Measurements from ENCODE around the gene C4A. TPM values are rescaled to one million over a fixed set of nuclear protein-coding genes. Genes with fewer than 3 reads are reported as not detected.
A peak's percentile ranks its signal among the peaks of the same experiment; 100 is the strongest.

Gene C4A
- total RNA-seq, 4 donors from 2014 or later, result 16.9 to 210 (median 33.6) TPM

DNA sequence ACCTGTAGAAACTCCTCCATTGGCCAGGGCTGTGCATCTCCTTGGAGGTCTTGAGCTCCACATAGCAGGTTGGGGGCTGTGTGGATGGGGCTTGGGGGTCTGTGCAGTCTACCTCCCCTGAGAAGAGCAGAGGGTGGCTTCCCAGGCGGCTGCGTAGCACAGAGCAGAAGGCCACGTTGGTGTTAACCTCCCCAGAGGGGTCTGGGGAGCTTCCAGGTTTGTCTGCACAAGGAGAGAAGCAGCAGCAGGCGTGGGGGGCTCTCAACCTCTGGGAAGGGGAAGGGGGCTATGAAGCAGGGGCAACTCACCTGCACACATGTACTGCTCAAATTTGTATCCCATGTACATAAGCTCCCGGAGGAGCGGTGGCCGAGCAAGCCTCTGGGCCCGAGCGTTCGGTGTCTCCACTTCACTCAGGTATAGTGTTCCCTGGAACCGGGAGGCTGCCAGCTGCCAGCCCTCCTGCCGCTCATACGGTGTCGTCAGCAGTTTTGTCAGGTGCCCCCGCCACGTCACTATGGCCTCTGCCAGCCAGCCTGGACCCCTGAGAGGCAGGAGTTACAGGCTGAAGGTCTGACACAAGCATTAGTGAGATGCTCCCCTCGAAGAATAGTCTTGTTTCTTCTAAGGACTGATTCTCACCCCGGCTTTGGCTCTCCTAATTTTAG lies 11.1 kb upstream of the C4A start:
- in situ Hi-C loops (cut with MboI; ENCODE audit: low pct_ligation_motif_present in 1 of 4, low pct_unique_long_range_greater_than_20kb in 1 of 4, low sequenced_read_pairs in 3 of 4), result loop anchor here in 2 of 4 donors (25.0 kb wide), 1 partner anchor 92 kb away; no protein-coding TSS in a partner anchor
- Histone ChIP-seq H3K27ac (peak overlapping the region; percentile 93 to 99 (median 96)), H3K4me3 (peak overlapping the region in 3 of 4 donors; percentile 53 to 64 (median 64)), H3K9me3 (no peaks in the 10 kb centered on the region), H3K4me1 (peaks cover 23 to 25% (median 24%) of the 10 kb centered on the region in 4 donors), H3K27me3 (no peaks in the 10 kb centered on the region), H3K36me3 (peaks cover 0 to 26% (median 12%) of the 10 kb centered on the region in 4 donors)
- intact Hi-C loops (cut with DNase I; ENCODE audit: low total_unique reads), result no loop called here
- TF ChIP-seq POLR2AphosphoS5 (IDR thresholded peaks at IDR 0.05) (no peak), POLR2A (IDR thresholded peaks at IDR 0.05) (no peak), EP300 (IDR thresholded peaks at IDR 0.05; ENCODE audit: low read depth) (no peak)
- TF ChIP-seq, protein P1, sequence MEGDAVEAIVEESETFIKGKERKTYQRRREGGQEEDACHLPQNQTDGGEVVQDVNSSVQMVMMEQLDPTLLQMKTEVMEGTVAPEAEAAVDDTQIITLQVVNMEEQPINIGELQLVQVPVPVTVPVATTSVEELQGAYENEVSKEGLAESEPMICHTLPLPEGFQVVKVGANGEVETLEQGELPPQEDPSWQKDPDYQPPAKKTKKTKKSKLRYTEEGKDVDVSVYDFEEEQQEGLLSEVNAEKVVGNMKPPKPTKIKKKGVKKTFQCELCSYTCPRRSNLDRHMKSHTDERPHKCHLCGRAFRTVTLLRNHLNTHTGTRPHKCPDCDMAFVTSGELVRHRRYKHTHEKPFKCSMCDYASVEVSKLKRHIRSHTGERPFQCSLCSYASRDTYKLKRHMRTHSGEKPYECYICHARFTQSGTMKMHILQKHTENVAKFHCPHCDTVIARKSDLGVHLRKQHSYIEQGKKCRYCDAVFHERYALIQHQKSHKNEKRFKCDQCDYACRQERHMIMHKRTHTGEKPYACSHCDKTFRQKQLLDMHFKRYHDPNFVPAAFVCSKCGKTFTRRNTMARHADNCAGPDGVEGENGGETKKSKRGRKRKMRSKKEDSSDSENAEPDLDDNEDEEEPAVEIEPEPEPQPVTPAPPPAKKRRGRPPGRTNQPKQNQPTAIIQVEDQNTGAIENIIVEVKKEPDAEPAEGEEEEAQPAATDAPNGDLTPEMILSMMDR (IDR thresholded peaks at IDR 0.05), result no peak
- DNase-seq, result peak; percentile 27
- WGBS, 2 donors (ENCODE audit: low coverage in 1 of 2), result 79% methylated on average over 16 of the region's 18 CpGs; no CpG with 5 or more reads in 1 of the 2 donors

DNA sequence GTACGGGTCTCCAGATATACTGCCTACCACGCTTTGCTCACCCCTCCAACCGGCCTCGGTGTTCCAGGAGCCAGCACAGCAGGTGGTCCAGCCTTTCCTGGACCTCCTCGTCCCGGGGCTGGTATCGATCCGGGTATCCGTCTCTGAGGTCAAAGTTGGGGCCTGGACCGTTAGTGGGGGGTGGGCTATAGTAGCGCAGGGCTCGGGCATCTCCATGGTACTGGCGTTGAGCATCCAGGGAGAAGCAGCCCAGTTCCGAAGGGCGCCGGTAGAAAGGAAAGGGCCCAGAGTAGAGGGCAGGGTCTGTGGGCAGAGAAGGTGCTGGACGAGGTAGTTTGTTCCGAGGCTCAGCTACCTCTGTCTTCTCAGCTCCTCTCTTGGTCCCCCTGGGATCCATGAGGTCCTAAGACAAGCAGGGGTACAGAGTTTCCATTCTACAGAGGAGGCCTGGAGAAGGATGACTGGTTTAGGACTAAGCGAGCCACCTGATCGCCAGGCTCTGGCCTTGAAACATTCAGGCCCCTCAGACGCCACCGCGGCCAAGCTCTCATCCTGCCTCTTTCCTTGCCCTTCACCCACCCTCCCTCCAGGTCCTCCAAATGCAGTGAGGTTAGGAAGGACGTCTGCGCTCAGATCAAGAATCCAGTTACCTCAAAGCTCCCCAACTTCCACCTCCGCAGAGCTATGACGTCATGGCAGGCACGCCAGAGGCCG lies 10.4 kb upstream of the C4A start:
- in situ Hi-C loops (cut with MboI; ENCODE audit: low pct_ligation_motif_present in 1 of 4, low pct_unique_long_range_greater_than_20kb in 1 of 4, low sequenced_read_pairs in 3 of 4), result loop anchor here in 2 of 4 donors (25.0 kb wide), 1 partner anchor 91 kb away; no protein-coding TSS in a partner anchor
- Histone ChIP-seq H3K4me3 (peak overlapping the region; percentile 53 to 86 (median 64)), H3K9me3 (no peaks in the 10 kb centered on the region), H3K27me3 (no peaks in the 10 kb centered on the region), H3K4me1 (peaks cover 23 to 25% (median 24%) of the 10 kb centered on the region in 4 donors), H3K27ac (peak overlapping the region; percentile 93 to 99 (median 96)), H3K36me3 (peaks cover 0 to 19% (median 9%) of the 10 kb centered on the region in 4 donors)
- intact Hi-C loops (cut with DNase I; ENCODE audit: low total_unique reads), result no loop called here
- 22% methylated on average over 29 of the region's 29 CpGs; no CpG with 5 or more reads in 1 of the 2 donors for WGBS, 2 donors (ENCODE audit: low coverage in 1 of 2)
- TF ChIP-seq, protein P1 (IDR thresholded peaks at IDR 0.05), result peak in 1 of 5 experiments; percentile 1
- TF ChIP-seq POLR2A (IDR thresholded peaks at IDR 0.05) (no peak), EP300 (IDR thresholded peaks at IDR 0.05; ENCODE audit: low read depth) (no peak), POLR2AphosphoS5 (IDR thresholded peaks at IDR 0.05) (no peak)
- no peak for DNase-seq

DNA sequence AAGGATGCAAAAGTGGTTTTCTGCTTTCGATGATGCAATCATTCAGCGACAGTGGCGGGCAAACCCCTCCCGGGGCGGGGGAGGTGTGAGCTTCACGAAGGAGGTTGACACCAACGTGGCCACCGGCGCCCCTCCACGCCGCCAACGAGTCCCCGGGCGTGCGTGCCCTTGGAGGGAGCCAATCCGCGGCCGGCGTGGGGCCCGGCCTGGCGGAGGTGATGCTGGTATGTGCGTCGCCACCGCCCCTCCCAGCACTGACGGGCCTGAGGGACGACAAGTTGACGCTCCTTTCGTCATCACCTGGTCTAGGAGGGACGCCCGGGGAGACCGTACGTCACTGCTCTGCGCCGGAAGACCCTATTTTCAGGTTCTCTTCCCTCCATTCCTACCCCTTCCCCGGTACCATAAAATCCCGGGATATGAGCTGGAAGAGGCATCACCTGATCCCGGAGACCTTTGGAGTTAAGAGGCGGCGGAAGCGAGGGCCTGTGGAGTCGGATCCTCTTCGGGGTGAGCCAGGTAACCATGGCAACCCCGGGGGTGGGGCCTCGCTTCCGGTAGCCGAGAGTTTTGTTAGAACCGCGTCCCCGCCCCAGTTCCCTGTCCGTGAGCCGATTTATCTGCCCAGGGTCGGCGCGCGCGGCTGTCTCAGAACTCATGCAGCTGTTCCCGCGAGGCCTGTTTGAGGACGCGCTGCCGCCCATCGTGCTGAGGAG lies 9.7 kb upstream of the C4A start, which contains the start of gene DXO:
Gene DXO, minus strand, starts transcription at position 146 of the 716 bp plus-strand sequence. CDS start 463 bp downstream, outside the sequence.
- intact Hi-C loops (cut with DNase I; ENCODE audit: low total_unique reads), result no loop called here
- Histone ChIP-seq H3K4me1 (peaks cover 23 to 25% (median 24%) of the 10 kb centered on the region in 4 donors), H3K27ac (peak within 1 kb of the TSS; percentile 93 to 99 (median 96)), H3K27me3 (no peaks in the 10 kb centered on the region), H3K4me3 (peak within 1 kb of the TSS; percentile 53 to 86 (median 64)), H3K36me3 (peaks cover 0 to 16% (median 7%) of the 10 kb centered on the region in 4 donors), H3K9me3 (no peaks in the 10 kb centered on the region)
- peak; percentile 97 for DNase-seq
- in situ Hi-C loops (cut with MboI; ENCODE audit: low pct_ligation_motif_present in 1 of 4, low pct_unique_long_range_greater_than_20kb in 1 of 4, low sequenced_read_pairs in 3 of 4), result loop anchor here in 2 of 4 donors (25.0 kb wide), 1 partner anchor 90 kb away; no protein-coding TSS in a partner anchor
- TF ChIP-seq, protein P1 (IDR thresholded peaks at IDR 0.05), result no peak
- TF ChIP-seq POLR2A (IDR thresholded peaks at IDR 0.05) (peak; percentile 74), EP300 (IDR thresholded peaks at IDR 0.05; ENCODE audit: low read depth) (peak; percentile 55), POLR2AphosphoS5 (IDR thresholded peaks at IDR 0.05) (peak; percentile 71 to 87 (median 82))
- WGBS, 2 donors (ENCODE audit: low coverage in 1 of 2), result 0% methylated on average over 43 of the region's 62 CpGs; no CpG with 5 or more reads in 1 of the 2 donors

Data from transverse colon (tissue), 4 donors.